OCI-M2 (cell line): ENCODE measurements around the gene CHD1.

ENCODE experiments used
- DNase-seq: peaks from one replicate; lab custom pipeline; 2025; ENCODE audit not compliant: unreplicated experiment; lab: John Stamatoyannopoulos, UW

Gene CHD1

GRCh38 chr5:98816582-98817222 is 112.1 kb downstream of the CHD1 start:
- no peak for DNase-seq

DNA sequence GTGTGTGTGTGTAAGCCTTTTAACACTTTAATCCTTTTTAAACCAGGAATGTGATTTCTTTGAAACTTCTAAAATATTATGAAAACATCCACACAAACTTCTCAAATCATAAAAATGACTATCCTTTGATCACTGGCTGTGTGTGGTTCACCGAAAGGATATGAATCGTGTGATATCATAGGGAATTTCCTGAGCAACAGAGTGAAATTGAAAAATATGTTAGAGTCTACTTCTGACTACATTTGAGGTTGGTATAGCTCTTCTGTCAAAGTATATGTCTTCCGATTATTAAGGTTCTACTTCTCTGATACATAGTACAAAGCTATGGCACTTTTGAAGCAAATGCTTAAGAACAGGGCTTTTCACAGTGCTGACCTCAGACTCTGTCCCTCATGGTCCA is 115.1 kb downstream of the CHD1 start:
- DNase-seq, result no peak

DNA sequence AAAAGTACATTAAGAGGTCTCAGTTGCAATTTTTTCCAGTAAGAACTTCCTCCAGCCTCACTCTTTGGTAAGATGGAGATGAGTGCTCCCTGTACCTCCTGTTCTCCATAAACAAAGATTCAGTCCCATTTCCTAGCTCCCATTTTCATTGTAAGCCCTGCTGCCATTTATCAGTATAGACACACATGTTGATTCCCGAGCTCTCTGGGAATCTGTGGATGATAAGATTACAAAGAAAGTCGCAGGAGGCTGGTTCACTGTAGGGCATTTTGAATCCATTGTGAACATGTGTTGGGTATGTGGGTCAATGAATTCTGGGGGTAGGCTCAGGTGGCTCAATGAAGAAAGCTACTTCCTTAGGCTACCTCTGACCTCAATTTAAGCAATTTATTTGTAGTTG is 118.6 kb downstream of the CHD1 start:
- DNase-seq, result no peak

- DNase-seq, result no peak
These were observed 121.0 kb downstream of the CHD1 start for GRCh38 chr5:98807806-98808205.

- DNase-seq, result no peak
These were observed 123.7 kb downstream of the CHD1 start for GRCh38 chr5:98805070-98805469.

DNA sequence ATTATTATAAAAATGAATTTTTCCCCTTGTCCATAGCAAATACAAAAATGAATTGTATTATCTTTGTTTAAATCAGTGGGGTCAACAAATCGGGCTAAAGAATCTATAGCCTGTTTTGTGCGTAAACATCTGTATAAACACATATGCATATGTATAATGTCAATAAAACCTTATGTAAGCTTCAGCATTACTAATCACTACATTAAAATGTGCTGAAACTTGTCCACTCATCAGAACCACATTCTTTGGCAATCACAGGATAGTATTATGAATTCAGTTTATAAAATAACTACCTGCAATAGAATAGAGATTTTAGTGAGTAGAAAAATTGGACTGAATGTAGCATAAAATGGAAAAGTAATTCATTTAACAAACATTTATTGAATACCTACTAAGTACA is 124.7 kb downstream of the CHD1 start:
- no peak for DNase-seq
